Measurements from ENCODE around the gene LRTM2. TPM values are rescaled to one million over a fixed set of nuclear protein-coding genes. Genes with fewer than 3 reads are reported as not detected.

Gene LRTM2
- total RNA-seq, 1 experiment from 2014 or later: not detected

GRCh38 chr12:1834186-1834925 lies 14.0 kb downstream of the LRTM2 start:
- DNase-seq: no peak
- peaks cover 21% of the 10 kb centered on the region for H3K4me1 ChIP-seq (replicated peaks; ENCODE audit: insufficient read depth)
- ChIA-PET POLR2A (ENCODE audit: unreplicated experiment) (no interaction called here), CTCF (no interaction called here)
- H4K20me1 ChIP-seq (ENCODE audit: insufficient read depth): peaks cover 9% of the 10 kb centered on the region; the same call in 1 of the 2 replicates
- TF ChIP-seq CTCF (conservative IDR thresholded peaks at IDR 0.05) (no peak), EZH2 (IDR thresholded peaks at IDR 0.05; ENCODE audit: low read depth) (no peak)
- peaks cover 99% of the 10 kb centered on the region for H3K27me3 ChIP-seq (ENCODE audit: insufficient read depth, low read depth)
- H3K4me3 ChIP-seq: no peak overlapping the region
- no peak overlapping the region for H3K27ac ChIP-seq
- no peaks in the 10 kb centered on the region for H3K9me3 ChIP-seq (ENCODE audit: insufficient read depth, low read depth)
- H3F3A ChIP-seq (ENCODE audit: insufficient read depth, low read depth): no peaks in the 10 kb centered on the region; the same call in 1 of the 2 replicates
- intact Hi-C loops (cut with micrococcal nuclease; ENCODE audit: unreplicated experiment): no loop called here
- no peaks in the 10 kb centered on the region for H3K79me2 ChIP-seq (ENCODE audit: low read depth)
- no peak overlapping the region for H3K4me2 ChIP-seq
- H3K36me3 ChIP-seq (ENCODE audit: low read depth): no peaks in the 10 kb centered on the region
- H2AFZ ChIP-seq: no peak overlapping the region
- no peaks in the 10 kb centered on the region for H3K9me2 ChIP-seq (ENCODE audit: insufficient read depth)
- no TSS peak for BruUV-seq (replicated peaks)

- H3K9me3 ChIP-seq (ENCODE audit: insufficient read depth, low read depth): no peaks in the 10 kb centered on the region
- no peaks in the 10 kb centered on the region; the same call in 1 of the 2 replicates for H3F3A ChIP-seq (ENCODE audit: insufficient read depth, low read depth)
- no TSS peak for BruUV-seq (replicated peaks)
- no peak overlapping the region for H3K4me2 ChIP-seq
- DNase-seq: no peak
- no peak for TF ChIP-seq CTCF (conservative IDR thresholded peaks at IDR 0.05)
- TF ChIP-seq EZH2 (IDR thresholded peaks at IDR 0.05; ENCODE audit: low read depth): no peak
- no peaks in the 10 kb centered on the region for H3K9me2 ChIP-seq (ENCODE audit: insufficient read depth)
- no peak overlapping the region for H3K4me3 ChIP-seq
- H3K27me3 ChIP-seq (ENCODE audit: insufficient read depth, low read depth): peaks cover 97% of the 10 kb centered on the region
- no peak overlapping the region for H3K27ac ChIP-seq
- peaks cover 21% of the 10 kb centered on the region for H3K4me1 ChIP-seq (replicated peaks; ENCODE audit: insufficient read depth)
- POLR2A ChIA-PET (ENCODE audit: unreplicated experiment): no interaction called here
- no peaks in the 10 kb centered on the region for H3K36me3 ChIP-seq (ENCODE audit: low read depth)
- H3K79me2 ChIP-seq (ENCODE audit: low read depth): no peaks in the 10 kb centered on the region
- no peak overlapping the region for H2AFZ ChIP-seq
- H4K20me1 ChIP-seq (ENCODE audit: insufficient read depth): peaks cover 8% of the 10 kb centered on the region; the same call in 1 of the 2 replicates
- CTCF ChIA-PET: no interaction called here
- intact Hi-C loops (cut with micrococcal nuclease; ENCODE audit: unreplicated experiment): no loop called here
Observed at GRCh38 chr12:1835211-1836131, 15.1 kb downstream of the LRTM2 start.

- H3K4me2 ChIP-seq: peak overlapping the region; percentile 49
- H3K27me3 ChIP-seq (ENCODE audit: insufficient read depth, low read depth): peaks cover 97% of the 10 kb centered on the region
- intact Hi-C loops (cut with micrococcal nuclease; ENCODE audit: unreplicated experiment): no loop called here
- ChIA-PET POLR2A (ENCODE audit: unreplicated experiment) (interaction anchor here (0.7 kb wide), 1 partner anchor 19 kb away, joined by 3 read pairs; no protein-coding TSS in a partner anchor), CTCF (interaction anchor here (0.5 kb wide), 2 partner anchors 183 to 817 kb away, joined by 3 to 5 read pairs; no protein-coding TSS in a partner anchor)
- no peaks in the 10 kb centered on the region for H3K9me2 ChIP-seq (ENCODE audit: insufficient read depth)
- no peak overlapping the region for H3K27ac ChIP-seq
- H3K4me1 ChIP-seq (replicated peaks; ENCODE audit: insufficient read depth): peaks cover 21% of the 10 kb centered on the region
- H3K9me3 ChIP-seq (ENCODE audit: insufficient read depth, low read depth): no peaks in the 10 kb centered on the region
- H2AFZ ChIP-seq: no peak overlapping the region
- no peak for DNase-seq
- BruUV-seq (replicated peaks): no TSS peak
- H3K4me3 ChIP-seq: no peak overlapping the region
- no peaks in the 10 kb centered on the region for H3K36me3 ChIP-seq (ENCODE audit: low read depth)
- no peak for TF ChIP-seq CTCF (conservative IDR thresholded peaks at IDR 0.05)
- TF ChIP-seq EZH2 (IDR thresholded peaks at IDR 0.05; ENCODE audit: low read depth): no peak
- no peaks in the 10 kb centered on the region; the same call in 1 of the 2 replicates for H3F3A ChIP-seq (ENCODE audit: insufficient read depth, low read depth)
- H4K20me1 ChIP-seq (ENCODE audit: insufficient read depth): peaks cover 3% of the 10 kb centered on the region; the same call in 1 of the 2 replicates
- no peaks in the 10 kb centered on the region for H3K79me2 ChIP-seq (ENCODE audit: low read depth)
Observed at GRCh38 chr12:1836241-1836803, 16.0 kb downstream of the LRTM2 start.

Measured in PC-9 (cell line).